ENCODE measurements around the gene CYB561A3.

Gene CYB561A3

DNA sequence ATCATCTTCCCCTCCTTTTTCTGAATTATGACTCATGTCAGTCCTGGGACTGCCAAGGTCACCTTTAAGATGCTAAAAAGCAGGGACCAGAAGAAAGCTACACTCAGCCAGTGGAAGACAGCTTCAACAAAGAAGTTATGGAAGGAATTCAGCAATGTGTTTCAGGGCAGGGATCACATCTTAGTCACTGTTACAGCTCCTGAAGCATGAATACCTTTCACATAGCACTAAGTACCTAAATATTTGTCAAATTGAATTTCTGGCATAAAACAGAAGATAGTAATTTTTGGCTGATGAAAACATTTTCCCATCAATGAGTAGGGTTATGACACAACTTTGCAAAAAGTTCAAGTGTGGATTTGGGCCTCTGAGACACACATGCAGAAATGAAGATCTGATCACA is 34.0 kb downstream of the CYB561A3 start:
- H3K4me3 ChIP-seq (replicated peaks in 1 of 2; ENCODE audit: low read depth in 2 of 2, low read length in 2 of 2), result no peak overlapping the region
- peak; percentile 18 to 52 for DNase-seq (ENCODE audit: low read depth in 2 of 2)
- TF ChIP-seq, protein P1, sequence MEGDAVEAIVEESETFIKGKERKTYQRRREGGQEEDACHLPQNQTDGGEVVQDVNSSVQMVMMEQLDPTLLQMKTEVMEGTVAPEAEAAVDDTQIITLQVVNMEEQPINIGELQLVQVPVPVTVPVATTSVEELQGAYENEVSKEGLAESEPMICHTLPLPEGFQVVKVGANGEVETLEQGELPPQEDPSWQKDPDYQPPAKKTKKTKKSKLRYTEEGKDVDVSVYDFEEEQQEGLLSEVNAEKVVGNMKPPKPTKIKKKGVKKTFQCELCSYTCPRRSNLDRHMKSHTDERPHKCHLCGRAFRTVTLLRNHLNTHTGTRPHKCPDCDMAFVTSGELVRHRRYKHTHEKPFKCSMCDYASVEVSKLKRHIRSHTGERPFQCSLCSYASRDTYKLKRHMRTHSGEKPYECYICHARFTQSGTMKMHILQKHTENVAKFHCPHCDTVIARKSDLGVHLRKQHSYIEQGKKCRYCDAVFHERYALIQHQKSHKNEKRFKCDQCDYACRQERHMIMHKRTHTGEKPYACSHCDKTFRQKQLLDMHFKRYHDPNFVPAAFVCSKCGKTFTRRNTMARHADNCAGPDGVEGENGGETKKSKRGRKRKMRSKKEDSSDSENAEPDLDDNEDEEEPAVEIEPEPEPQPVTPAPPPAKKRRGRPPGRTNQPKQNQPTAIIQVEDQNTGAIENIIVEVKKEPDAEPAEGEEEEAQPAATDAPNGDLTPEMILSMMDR (IDR thresholded peaks at IDR 0.05; ENCODE audit: low read depth, low read length), result no peak

DNA sequence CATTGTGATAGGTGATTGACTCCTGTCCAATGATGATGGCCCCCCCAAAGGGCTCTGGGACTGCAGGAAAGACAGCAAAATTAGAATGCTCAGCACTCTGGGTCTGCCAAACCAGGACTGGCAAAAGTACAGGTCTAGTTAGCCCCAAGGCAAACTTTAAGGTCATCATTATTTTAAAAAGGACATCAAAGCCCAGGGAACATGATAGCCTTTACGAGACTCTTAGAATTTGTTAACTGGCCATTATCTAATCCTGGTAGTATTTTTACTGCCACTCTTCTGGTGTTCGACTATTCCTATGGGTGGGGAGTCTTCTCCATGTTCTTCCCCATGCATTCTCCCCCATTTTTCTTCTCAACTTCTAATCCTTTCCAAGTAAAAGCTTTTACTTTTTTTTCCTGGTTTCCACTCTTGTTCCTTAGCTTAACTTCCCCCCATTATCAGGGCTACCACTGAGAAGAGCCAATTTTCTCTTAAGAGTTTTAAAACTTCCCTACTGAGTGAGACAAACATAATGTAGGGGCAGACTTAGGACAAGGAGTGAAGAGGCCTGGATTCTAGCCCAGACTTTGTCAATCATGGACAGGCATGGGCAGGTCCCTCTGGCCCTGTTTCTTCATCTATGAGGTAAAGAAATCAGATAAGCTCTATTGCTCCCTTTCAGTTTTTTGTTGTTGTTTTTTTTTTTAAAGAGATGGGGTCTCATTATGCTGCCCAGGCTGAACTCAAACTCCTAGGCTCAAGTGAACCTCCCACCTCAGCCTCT is 35.9 kb downstream of the CYB561A3 start:
- no peak overlapping the region for H3K4me3 ChIP-seq (replicated peaks in 1 of 2; ENCODE audit: low read depth in 2 of 2, low read length in 2 of 2)
- TF ChIP-seq, protein P1 (IDR thresholded peaks at IDR 0.05; ENCODE audit: low read depth, low read length), result no peak
- peak in 1 of 2 donors; percentile 72 for DNase-seq (ENCODE audit: low read depth in 2 of 2)

DNA sequence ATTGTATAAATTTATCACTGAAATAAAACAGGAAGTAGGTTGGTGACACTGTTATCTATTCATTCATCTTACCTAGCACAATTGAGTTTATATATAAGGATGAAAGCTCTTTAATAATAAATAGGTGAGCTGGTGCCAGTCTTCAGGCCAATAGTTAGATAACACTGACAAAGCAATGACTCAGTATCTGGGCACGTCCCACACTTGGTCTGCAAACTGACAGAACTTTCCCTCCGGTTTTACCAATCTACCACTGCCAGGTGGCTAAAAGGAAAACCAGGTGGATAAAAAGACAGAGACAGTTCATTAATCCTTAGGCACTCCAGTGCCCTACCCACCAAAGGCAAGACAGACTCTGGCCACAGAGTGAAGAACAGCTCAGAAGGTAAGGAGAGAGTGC is 46.4 kb downstream of the CYB561A3 start:
- TF ChIP-seq, protein P1 (IDR thresholded peaks at IDR 0.05; ENCODE audit: low read depth, low read length), result no peak
- no peak overlapping the region for H3K4me3 ChIP-seq (replicated peaks in 1 of 2; ENCODE audit: low read depth in 2 of 2, low read length in 2 of 2)
- DNase-seq (ENCODE audit: low read depth in 2 of 2), result no peak

DNA sequence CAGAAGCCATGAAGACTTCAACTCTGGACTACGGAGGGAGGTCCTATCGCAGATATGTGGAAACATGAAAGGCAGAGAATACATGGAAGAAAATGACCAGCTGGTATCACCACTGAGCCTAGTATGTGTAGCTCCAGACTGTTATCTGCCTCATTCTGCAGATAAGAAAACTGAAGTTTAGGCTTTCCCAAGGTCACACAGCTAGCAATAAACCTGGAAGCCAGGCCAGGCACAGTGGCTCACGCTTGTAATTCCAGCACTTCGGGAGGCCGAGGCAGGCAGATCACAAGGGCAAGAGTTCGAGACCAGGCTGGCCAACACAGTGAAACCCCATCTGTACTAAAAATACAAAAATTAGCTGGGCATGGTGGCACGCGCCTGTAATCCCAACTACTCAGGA is 50.9 kb downstream of the CYB561A3 start:
- DNase-seq (ENCODE audit: low read depth in 2 of 2), result no peak
- H3K4me3 ChIP-seq (replicated peaks in 1 of 2; ENCODE audit: low read depth in 2 of 2, low read length in 2 of 2), result no peak overlapping the region
- TF ChIP-seq, protein P1 (IDR thresholded peaks at IDR 0.05; ENCODE audit: low read depth, low read length), result no peak

DNA sequence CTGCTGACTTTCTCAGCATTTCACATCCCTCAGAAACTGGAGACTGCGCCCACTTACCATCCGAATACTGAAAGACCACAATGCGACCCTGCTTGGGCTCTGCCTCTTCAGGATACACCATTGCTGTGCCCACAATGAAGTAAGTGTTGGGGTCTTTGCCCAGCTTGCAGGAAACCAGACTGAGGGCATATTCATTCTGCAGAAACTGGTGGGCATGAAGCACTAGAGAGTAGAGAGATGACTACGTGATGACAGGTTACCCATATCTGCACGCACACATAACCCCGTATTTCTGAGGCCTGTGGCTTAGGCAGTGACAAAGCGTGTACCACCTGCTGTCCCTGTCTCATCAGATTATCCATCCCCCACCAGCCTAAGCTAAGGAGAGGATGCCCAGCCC is 51.9 kb downstream of the CYB561A3 start:
- TF ChIP-seq, protein P1 (IDR thresholded peaks at IDR 0.05; ENCODE audit: low read depth, low read length), result no peak
- H3K4me3 ChIP-seq (replicated peaks in 1 of 2; ENCODE audit: low read depth in 2 of 2, low read length in 2 of 2), result no peak overlapping the region
- no peak for DNase-seq (ENCODE audit: low read depth in 2 of 2)

DNA sequence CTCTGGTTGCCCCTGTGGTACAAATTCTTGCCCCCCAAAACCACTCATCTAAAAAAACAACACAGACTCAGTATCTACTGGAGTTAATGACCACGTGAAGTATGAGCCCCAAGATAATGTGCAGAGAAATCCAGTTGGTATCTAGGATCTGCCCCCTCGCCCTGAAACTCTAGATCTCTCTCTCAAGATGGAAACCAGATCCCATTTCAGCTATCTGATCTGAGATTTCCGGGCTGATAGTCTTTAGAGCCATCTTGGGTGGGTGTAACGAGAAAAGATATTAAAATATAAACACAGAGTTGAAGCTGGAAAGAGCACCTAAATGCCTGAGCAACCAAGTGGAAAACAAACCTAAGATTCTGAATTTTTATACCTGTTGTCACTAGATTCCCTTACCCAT is 52.5 kb downstream of the CYB561A3 start:
- H3K4me3 ChIP-seq (replicated peaks in 1 of 2; ENCODE audit: low read depth in 2 of 2, low read length in 2 of 2), result no peak overlapping the region
- TF ChIP-seq, protein P1 (IDR thresholded peaks at IDR 0.05; ENCODE audit: low read depth, low read length), result no peak
- no peak for DNase-seq (ENCODE audit: low read depth in 2 of 2)

DNA sequence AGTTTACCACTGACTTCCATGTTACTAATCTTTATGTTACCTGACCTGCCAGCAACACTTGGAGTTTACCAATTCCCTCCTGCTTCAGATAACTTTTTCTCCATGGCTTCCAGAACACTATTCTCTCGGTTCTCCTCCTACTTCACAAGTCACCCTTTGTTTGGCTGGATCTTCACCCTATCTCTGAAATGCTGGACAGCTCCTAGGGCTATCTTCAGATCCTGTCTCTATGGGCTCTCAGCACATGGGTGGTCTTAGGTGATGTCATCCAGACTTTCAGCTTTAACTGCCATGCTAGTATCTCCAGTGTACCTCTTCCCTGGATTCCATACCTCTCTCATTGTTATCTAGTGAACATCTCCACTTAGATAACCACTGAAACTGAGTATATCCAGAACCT is 54.3 kb downstream of the CYB561A3 start:
- TF ChIP-seq, protein P1 (IDR thresholded peaks at IDR 0.05; ENCODE audit: low read depth, low read length), result no peak
- DNase-seq (ENCODE audit: low read depth in 2 of 2), result no peak
- no peak overlapping the region for H3K4me3 ChIP-seq (replicated peaks in 1 of 2; ENCODE audit: low read depth in 2 of 2, low read length in 2 of 2)
